AG09319 (cell line): ENCODE data around the gene CHCT1.
A peak's percentile ranks its signal among the peaks of the same experiment; 100 is the strongest.
"Not testable (repeated sequence)": the region's sequence is repeated elsewhere in the genome, so short reads cannot be mapped to it uniquely, and the experiment has no call there.

Experiments used
- DNase-seq: peaks from one replicate; pipeline ENCODE4 v3.0.0-alpha.2; 2010; ENCODE audit warnings: low read depth; ENCODE audit errors: extremely low read depth
- CTCF ChIP-seq: IDR thresholded peaks from 2 replicates; pipeline ENCODE4 v1.5.1; 2011; ENCODE audit warnings: low read depth, mild to moderate bottlenecking, inconsistent platforms, low read length, moderate library complexity

Gene CHCT1

GRCh38 chr17:60421273-60422161 is 772 bp upstream of the CHCT1 start:
- TF ChIP-seq CTCF = peak; percentile 81
- DNase-seq = no peak

GRCh38 chr17:60423865-60424264 is 1.6 kb downstream of the CHCT1 start:
- no peak for DNase-seq
- no peak for TF ChIP-seq CTCF

DNA sequence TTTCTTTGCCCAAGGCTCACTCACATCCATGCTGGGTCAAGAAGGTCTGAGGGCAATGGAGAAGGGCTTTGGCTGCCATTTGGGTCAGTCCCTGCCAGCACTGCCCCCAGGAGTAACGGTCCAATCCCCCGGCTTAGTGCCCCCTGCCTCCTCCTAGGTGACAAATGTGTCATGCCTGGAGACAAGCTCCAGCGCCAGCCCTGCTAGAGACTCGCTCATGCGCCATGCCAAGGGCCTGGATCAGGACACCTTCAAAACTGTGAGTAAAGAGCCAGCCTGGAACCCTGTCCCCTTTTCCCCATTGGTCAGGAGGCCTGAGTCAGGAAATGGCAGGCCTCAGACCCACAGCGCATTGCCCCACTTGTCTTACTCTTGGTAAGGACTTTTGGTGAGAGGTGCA is 3.3 kb downstream of the CHCT1 start:
- no peak for TF ChIP-seq CTCF
- DNase-seq = no peak

DNA sequence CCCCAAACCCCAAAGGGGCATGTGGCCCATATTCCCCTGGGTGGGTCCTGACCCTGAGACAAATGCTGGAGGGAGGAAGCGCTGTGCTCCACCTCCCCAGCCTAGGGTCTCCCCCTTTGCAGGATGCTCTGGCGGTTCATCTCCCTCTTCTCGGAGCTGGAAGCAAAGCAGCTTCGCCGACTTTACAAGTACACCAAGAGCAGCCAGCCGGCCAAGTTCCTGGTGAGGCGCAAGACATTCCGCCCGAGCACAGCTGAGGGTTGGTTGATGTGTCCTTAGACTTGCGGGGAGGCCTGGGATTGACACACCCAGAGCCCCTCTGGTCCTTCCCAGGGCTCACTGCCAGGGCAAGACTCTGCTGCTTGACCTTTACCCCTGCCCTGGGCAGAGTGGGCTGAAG is 4.3 kb downstream of the CHCT1 start:
- no peak for TF ChIP-seq CTCF

DNA sequence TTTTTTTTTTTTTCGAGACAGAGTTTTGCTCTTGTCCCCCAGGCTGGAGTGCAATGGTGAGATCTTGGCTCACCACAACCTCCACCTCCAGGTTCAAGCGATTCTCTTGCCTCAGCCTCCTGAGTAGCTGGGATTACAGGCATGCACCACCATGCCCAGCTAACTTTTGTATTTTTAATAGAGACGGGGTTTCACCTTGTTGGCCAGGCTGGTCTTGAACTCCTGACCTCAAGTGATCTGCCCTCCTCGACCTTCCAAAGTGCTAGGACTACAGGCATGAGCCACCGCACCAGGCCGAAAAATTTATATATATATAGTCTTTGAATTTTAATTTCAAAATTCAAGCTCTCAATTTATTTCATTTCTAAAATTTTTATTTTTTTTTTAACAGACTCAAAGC is 6.2 kb downstream of the CHCT1 start:
- not testable (repeated sequence) for DNase-seq

More for the DNA sequence above, 4.3 kb downstream of the CHCT1 start:
- DNase-seq = no peak

GRCh38 chr17:60430561-60430960 is 8.3 kb downstream of the CHCT1 start:
- not testable (repeated sequence) for DNase-seq

- DNase-seq = not testable (repeated sequence)
These were observed 11.0 kb downstream of the CHCT1 start for GRCh38 chr17:60433021-60433997.

DNA sequence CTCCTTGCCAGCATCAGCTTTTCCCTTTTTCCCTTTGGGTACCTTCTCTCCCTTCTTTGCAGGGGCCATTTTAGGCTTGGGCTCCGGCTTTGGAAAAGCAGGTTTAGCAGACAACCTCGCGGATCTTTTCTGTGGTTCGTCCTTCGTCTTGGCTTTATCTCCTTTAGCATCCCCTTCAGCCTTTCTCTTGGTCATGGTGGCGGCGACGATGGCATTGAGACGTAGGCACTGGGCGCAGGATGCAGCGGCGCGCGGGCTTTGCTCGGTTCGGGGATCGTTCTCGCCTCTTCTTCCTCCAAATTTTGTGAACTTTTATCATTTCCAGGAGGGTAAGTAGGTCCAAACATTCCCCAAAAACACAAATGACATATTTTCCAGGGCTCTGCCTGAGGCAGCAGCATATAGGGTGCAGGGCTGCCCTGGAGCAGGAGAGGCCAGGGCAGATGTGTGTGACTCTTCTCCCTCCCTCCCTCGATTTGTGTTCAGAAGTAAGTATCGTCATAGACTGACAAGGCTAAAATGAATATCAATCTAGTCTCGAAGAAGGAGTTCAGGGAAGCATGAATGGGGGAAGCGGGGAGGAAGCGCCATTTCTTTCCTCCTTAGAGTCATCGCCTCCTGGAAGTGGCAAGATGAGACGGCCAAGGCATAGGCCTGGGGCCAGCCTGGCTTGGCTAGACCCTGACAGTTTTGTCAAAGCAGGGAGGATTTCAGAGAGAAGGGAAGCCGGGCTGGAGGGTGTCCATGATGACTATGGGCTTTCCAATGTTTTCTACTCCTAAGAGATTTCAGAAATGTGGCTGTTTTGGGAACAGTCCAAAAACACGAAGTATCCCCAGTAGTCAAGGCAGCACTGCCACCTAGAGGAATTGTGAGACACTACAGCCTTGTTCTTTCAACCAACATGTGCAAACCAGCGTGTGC is 13.2 kb downstream of the CHCT1 start:
- DNase-seq = peak; percentile 73
- peak; percentile 91 for TF ChIP-seq CTCF
